ENCODE measurements around the gene CHST9. TPM values are rescaled to one million over a fixed set of nuclear protein-coding genes. Genes with fewer than 3 reads are reported as not detected.

CHST9 gene
- total and polyA plus RNA-seq, 8 donors, result 3.9 to 17.2 (median 7.8) TPM

DNA sequence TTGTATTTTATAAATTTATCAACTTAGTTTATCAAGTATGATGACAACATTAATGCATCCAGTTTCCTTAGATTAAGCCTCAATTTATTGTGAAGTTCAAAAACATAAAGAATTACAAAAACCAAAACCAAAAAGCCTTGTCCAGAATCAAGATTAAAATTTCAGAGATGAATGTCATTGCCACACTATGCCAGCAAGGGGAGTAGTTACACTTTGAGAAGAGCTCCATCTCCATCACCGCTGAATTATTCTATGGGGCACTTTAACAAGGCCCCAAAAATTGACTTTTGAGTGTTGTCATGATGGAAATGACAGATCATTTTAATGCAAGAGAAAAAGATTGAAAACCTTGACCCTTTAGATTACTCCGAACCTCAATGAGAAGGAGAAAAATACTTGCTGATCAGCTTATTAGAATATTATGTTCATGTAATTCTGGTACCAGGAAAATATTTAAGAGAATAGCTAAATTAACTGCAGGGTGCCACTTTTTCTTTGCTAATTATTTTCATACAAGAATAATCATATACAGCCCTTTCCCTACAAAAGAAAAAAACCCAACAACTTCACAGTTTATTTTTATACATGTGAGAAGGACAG is 167.1 kb downstream of the CHST9 start:
- Histone ChIP-seq H3K9me3 (no peaks in the 10 kb centered on the region), H3K4me1 (no peaks in the 10 kb centered on the region), H3K4me3 (no peak overlapping the region), H3K36me3 (no peaks in the 10 kb centered on the region), H3K27ac (no peak overlapping the region), H3K27me3 (no peaks in the 10 kb centered on the region)
- intact Hi-C loops (cut with DNase I), result no loop called here
- TF ChIP-seq, protein P1, sequence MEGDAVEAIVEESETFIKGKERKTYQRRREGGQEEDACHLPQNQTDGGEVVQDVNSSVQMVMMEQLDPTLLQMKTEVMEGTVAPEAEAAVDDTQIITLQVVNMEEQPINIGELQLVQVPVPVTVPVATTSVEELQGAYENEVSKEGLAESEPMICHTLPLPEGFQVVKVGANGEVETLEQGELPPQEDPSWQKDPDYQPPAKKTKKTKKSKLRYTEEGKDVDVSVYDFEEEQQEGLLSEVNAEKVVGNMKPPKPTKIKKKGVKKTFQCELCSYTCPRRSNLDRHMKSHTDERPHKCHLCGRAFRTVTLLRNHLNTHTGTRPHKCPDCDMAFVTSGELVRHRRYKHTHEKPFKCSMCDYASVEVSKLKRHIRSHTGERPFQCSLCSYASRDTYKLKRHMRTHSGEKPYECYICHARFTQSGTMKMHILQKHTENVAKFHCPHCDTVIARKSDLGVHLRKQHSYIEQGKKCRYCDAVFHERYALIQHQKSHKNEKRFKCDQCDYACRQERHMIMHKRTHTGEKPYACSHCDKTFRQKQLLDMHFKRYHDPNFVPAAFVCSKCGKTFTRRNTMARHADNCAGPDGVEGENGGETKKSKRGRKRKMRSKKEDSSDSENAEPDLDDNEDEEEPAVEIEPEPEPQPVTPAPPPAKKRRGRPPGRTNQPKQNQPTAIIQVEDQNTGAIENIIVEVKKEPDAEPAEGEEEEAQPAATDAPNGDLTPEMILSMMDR (IDR thresholded peaks at IDR 0.05), result peak in 3 of 4 donors; percentile 26 to 39 (median 33)
- no peak for DNase-seq
- WGBS, 2 donors, result 21 to 24% methylated on average over 2 of the region's 2 CpGs
- peak; percentile 72 for FAIRE-seq
- ATAC-seq, result peak; percentile 60 to 79 (median 74)

DNA sequence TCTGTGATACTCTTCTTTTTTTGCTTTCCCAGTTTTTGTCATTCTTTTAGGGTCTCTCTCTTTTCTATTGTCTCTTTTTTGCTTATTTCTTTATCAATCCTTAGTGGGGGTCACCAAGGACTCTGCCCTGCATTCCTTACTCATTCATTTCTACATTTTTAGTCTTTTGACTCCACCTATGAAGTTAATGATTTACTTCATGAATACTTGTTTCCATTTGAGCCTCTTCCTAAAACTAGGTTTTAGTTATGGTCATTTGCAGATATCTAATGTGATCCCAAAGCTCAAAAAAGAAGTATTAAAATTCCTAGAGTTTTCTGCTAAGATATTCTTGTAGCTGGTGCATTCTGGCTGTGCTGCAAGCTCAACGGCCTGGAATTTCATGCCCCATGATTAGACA is 170.3 kb downstream of the CHST9 start:
- Histone ChIP-seq H3K9me3 (no peaks in the 10 kb centered on the region), H3K27ac (no peak overlapping the region), H3K27me3 (no peaks in the 10 kb centered on the region), H3K36me3 (no peaks in the 10 kb centered on the region), H3K4me1 (no peaks in the 10 kb centered on the region), H3K4me3 (no peak overlapping the region)
- TF ChIP-seq, protein P1 (IDR thresholded peaks at IDR 0.05), result no peak
- DNase-seq (no peak), FAIRE-seq (no peak), ATAC-seq (no peak)
- intact Hi-C loops (cut with DNase I), result no loop called here
- 14 to 26% methylated on average over 1 of the region's 1 CpG for WGBS, 2 donors

DNA sequence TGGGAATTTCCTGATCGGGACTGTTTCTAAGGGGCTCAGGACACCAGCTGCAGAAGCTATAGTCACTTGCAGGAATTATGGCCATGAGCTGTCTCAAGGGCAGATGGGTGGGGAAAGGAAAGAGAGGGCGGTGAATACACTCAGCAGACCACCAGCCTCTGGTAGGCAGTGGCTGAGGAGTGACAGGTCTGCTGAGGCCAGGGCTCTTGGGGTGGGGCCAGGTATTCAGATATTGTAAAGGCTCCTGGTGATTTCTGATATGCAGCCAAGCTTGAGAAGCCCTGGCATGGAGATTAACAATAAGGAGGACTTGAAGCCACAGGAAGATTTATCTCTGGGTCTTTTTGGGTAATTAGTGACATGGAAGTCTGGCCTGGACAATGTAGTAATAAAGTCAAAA is 174.3 kb downstream of the CHST9 start:
- no peaks in the 10 kb centered on the region for H3K4me1 ChIP-seq
- DNase-seq (no peak), FAIRE-seq (no peak), ATAC-seq (peak in 1 of 4 donors; percentile 26)
- intact Hi-C loops (cut with DNase I), result no loop called here
- H3K9me3 ChIP-seq, result no peaks in the 10 kb centered on the region
- no peaks in the 10 kb centered on the region for H3K36me3 ChIP-seq
- TF ChIP-seq, protein P1 (IDR thresholded peaks at IDR 0.05), result no peak
- WGBS, 2 donors, result 66 to 83% methylated on average over 2 of the region's 2 CpGs
- no peak overlapping the region for H3K4me3 ChIP-seq
- H3K27ac ChIP-seq, result no peak overlapping the region
- H3K27me3 ChIP-seq, result no peaks in the 10 kb centered on the region

DNA sequence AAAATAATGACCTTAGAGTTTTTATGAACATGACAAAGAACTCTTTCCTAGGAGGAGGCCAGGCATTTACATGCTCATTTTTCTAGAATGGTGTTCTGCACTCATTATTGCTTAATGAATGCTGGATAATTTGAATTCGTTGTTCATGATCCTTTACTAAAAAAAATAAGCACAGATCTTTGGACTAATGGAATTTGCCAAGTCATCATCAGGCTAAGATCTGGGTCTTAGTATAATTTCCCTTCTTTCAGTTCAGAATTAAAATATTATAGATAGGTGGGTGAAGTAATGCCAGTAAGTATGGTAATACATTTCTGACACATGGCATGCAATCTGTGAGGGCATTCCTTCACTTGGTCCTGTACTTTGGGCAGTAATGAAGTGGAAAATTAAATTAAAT is 175.8 kb downstream of the CHST9 start:
- Histone ChIP-seq H3K4me1 (no peaks in the 10 kb centered on the region), H3K27me3 (no peaks in the 10 kb centered on the region), H3K9me3 (no peaks in the 10 kb centered on the region), H3K27ac (no peak overlapping the region), H3K36me3 (no peaks in the 10 kb centered on the region), H3K4me3 (no peak overlapping the region)
- intact Hi-C loops (cut with DNase I), result no loop called here
- TF ChIP-seq, protein P1 (IDR thresholded peaks at IDR 0.05), result no peak
- FAIRE-seq, result no peak
- no peak for DNase-seq
- 46 to 60% methylated on average over 1 of the region's 1 CpG for WGBS, 2 donors
- no peak for ATAC-seq

DNA sequence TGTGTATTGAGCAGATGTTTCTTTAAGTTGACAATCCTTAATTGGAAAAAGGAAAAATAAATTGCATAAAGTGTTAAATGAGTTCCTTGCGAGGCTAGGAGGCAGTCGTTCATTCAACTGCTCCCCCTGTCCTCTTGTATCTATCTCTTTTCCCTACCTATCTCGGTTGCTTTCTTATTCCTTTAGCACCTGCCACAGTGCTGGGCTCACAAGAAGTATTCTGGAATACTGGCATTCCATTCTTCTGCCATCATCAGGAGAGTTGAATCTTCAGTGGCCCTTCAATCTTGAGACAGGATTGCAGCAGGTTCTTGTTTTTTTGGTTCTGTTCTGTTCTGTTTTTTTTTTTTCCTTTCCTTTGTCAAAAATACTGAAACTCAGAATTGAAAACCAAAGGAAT is 176.5 kb downstream of the CHST9 start:
- WGBS, 2 donors, result 43 to 74% methylated on average over 3 of the region's 3 CpGs
- H3K9me3 ChIP-seq, result no peaks in the 10 kb centered on the region
- no peaks in the 10 kb centered on the region for H3K36me3 ChIP-seq
- H3K4me1 ChIP-seq, result no peaks in the 10 kb centered on the region
- no peak overlapping the region for H3K4me3 ChIP-seq
- DNase-seq, result no peak
- no peak for FAIRE-seq
- H3K27me3 ChIP-seq, result no peaks in the 10 kb centered on the region
- intact Hi-C loops (cut with DNase I), result no loop called here
- H3K27ac ChIP-seq, result no peak overlapping the region
- no peak for ATAC-seq
- TF ChIP-seq, protein P1 (IDR thresholded peaks at IDR 0.05), result no peak

Measured in pancreas (tissue), 10 donors.